Upper lobe of left lung (tissue), 4 donors: ENCODE measurements around the gene SORCS1.

ENCODE experiments used
- EP300 ChIP-seq, 4 donors: sonication (generic); formaldehyde crosslinking; IDR thresholded peaks; one replicate each; pipeline ENCODE4 v1.5.1; 2017; ENCODE audit warnings: antibody characterized with exemption in 4 of 4, control low read depth in 2 of 4
- POLR2A ChIP-seq, 4 donors: fragments of 450-650 bp; IDR thresholded peaks; one replicate each; pipeline ENCODE4 v1.5.1; 2016 to 2017; ENCODE audit warnings: antibody characterized with exemption in 4 of 4, mild to moderate bottlenecking in 2 of 4
- POLR2AphosphoS5 ChIP-seq, 2 donors: sonication (generic); formaldehyde crosslinking; IDR thresholded peaks; one replicate each; pipeline ENCODE4 v1.5.1; 2017; ENCODE audit warnings: antibody characterized with exemption in 2 of 2
- TF ChIP-seq, protein P1 (sequence below), 6 experiments: fragments of 450-650 bp in 4 of 6; fragments of 200-600 bp in 2 of 6; sonication (generic) in 2 of 6; IDR thresholded peaks; one replicate each; pipeline ENCODE4 v1.5.1; 2016 to 2019; ENCODE audit warnings: antibody characterized with exemption in 6 of 6

DNA sequence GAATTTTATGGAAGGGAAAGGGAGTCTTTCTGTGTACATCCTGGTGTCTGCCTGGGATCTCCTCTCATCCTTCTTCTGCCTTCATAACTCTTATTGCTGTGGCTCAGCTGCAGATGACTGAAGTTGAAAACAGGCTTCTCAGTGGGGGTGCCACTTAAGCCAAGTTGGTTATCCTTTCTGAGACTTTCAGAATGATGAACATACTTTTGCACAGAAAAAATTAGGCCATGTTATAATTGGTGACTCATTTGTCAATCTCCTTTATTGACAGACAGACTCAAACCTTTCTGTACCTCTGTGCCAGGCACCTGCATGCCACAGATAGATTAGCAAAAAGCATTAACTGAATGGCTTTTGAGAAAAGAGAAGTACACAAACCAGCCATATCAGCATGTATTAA is 430.3 kb downstream of the SORCS1 start:
- TF ChIP-seq, protein P1, sequence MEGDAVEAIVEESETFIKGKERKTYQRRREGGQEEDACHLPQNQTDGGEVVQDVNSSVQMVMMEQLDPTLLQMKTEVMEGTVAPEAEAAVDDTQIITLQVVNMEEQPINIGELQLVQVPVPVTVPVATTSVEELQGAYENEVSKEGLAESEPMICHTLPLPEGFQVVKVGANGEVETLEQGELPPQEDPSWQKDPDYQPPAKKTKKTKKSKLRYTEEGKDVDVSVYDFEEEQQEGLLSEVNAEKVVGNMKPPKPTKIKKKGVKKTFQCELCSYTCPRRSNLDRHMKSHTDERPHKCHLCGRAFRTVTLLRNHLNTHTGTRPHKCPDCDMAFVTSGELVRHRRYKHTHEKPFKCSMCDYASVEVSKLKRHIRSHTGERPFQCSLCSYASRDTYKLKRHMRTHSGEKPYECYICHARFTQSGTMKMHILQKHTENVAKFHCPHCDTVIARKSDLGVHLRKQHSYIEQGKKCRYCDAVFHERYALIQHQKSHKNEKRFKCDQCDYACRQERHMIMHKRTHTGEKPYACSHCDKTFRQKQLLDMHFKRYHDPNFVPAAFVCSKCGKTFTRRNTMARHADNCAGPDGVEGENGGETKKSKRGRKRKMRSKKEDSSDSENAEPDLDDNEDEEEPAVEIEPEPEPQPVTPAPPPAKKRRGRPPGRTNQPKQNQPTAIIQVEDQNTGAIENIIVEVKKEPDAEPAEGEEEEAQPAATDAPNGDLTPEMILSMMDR (IDR thresholded peaks at IDR 0.05), result no peak
- TF ChIP-seq EP300 (IDR thresholded peaks at IDR 0.05), result no peak
- TF ChIP-seq POLR2A (IDR thresholded peaks at IDR 0.05), result no peak
- TF ChIP-seq POLR2AphosphoS5 (IDR thresholded peaks at IDR 0.05), result no peak
